OCI-LY7 (cell line): Measurements from ENCODE around the gene MYL11. TPM values are rescaled to one million over a fixed set of nuclear protein-coding genes. Genes with fewer than 3 reads are reported as not detected.

ENCODE experiments used
- BruUV-seq: library from RNA; stranded (reverse); fragments of 400-500 nt; replicated peaks from 2 replicates; lab custom pipeline; 2021; lab: Mats Ljungman, UMichigan
- CTCF ChIA-PET: fragments of 300-600 bp; sonication (Branson Sonifier 250); formaldehyde crosslinking; loops from one replicate; lab custom pipeline; 2022; ENCODE audit warnings: antibody characterized with exemption; ENCODE audit not compliant: unreplicated experiment; lab: Charles Lee
- POLR2A ChIA-PET: fragments of 300-600 bp; sonication (Branson Sonifier 250); formaldehyde crosslinking; loops from one replicate; lab custom pipeline; 2022; ENCODE audit warnings: antibody characterized with exemption; lab: Charles Lee
- DNase-seq: peaks from one replicate; pipeline ENCODE4 v3.0.0-alpha.2; 2015; ENCODE audit warnings: low spot score
- H2AFZ ChIP-seq: fragments of 200-600 bp; sonication (generic), shearing (Covaris generic); 2 replicates; pipeline ENCODE4 v1.6.1; 2014; ENCODE audit warnings: mild to moderate bottlenecking, antibody characterized with exemption, low read length, moderate library complexity
- H3K27ac ChIP-seq: fragments of 200-600 bp; sonication (generic); 2 replicates; pipeline ENCODE4 v1.5.1; 2014; ENCODE audit warnings: mixed run types, low read depth, mild to moderate bottlenecking, moderate library complexity, low read length, inconsistent platforms; ENCODE audit not compliant: poor library complexity, severe bottlenecking
- H3K36me3 ChIP-seq: fragments of 200-600 bp; sonication (generic); 2 replicates; pipeline ENCODE4 v1.6.1; 2014; ENCODE audit warnings: mild to moderate bottlenecking, antibody characterized with exemption, low read length, moderate library complexity, mixed read lengths; ENCODE audit not compliant: insufficient read depth
- H3K4me1 ChIP-seq: fragments of 200-600 bp; sonication (generic); 2 replicates; pipeline ENCODE4 v1.5.1; 2014; ENCODE audit warnings: mild to moderate bottlenecking, low read length; ENCODE audit not compliant: insufficient read depth, poor library complexity, severe bottlenecking
- H3K4me2 ChIP-seq: fragments of 200-600 bp; sonication (generic); 2 replicates; pipeline ENCODE4 v1.6.1; 2014; ENCODE audit warnings: mild to moderate bottlenecking, low read length
- H3K4me3 ChIP-seq: fragments of 200-600 bp; sonication (generic); 2 replicates; pipeline ENCODE4 v1.5.1; 2014; ENCODE audit warnings: mild to moderate bottlenecking, low read depth, low read length; ENCODE audit not compliant: poor library complexity, severe bottlenecking
- H3K79me2 ChIP-seq: fragments of 200-600 bp; sonication (generic); 2 replicates; pipeline ENCODE4 v1.6.1; 2016; ENCODE audit warnings: low read depth, mild to moderate bottlenecking, low read length, moderate library complexity, mixed read lengths; ENCODE audit not compliant: insufficient read depth
- H3K9me2 ChIP-seq: fragments of 200-600 bp; sonication (generic); 2 replicates; pipeline ENCODE4 v1.6.1; 2016; ENCODE audit warnings: mild to moderate bottlenecking, low read length, mixed read lengths; ENCODE audit not compliant: insufficient read depth
- H3K9me3 ChIP-seq: fragments of 200-600 bp; sonication (generic); 2 replicates; pipeline ENCODE4 v1.6.1; 2014; ENCODE audit warnings: mild to moderate bottlenecking, mixed run types, low read length, mixed read lengths
- H4K20me1 ChIP-seq: fragments of 200-600 bp; sonication (generic); 2 replicates; pipeline ENCODE4 v1.6.1; 2014; ENCODE audit warnings: mild to moderate bottlenecking, antibody characterized with exemption, low read length, moderate library complexity, mixed read lengths; ENCODE audit not compliant: insufficient read depth
- EZH2phosphoT487 ChIP-seq: fragments of 200-600 bp; sonication (generic); IDR thresholded peaks from 2 replicates; pipeline ENCODE4 v1.6.1; 2018; ENCODE audit warnings: low read depth, borderline replicate concordance, mild to moderate bottlenecking, mixed run types, antibody characterized with exemption, low read length, moderate library complexity, mixed read lengths
- intact Hi-C: fragments of 100-400 bp; cut with micrococcal nuclease; formaldehyde crosslinking; loops from one replicate; pipeline ENCODE4 v1.10.0; 2022; ENCODE audit not compliant: unreplicated experiment
- small RNA-seq: library from RNA; depleted of rRNA; stranded (forward); fragments of <200 nt; gene quantifications from one replicate; pipeline ENCODE3, GENCODE V24; 2014
- total RNA-seq, 2 experiments: library from RNA; depleted of rRNA in 1 of 2; stranded (reverse); fragments of >200 nt in 1 of 2; shearing (Covaris generic) in 1 of 2; gene quantifications; 2 replicates each; pipeline ENCODE4 v1.2.3, GENCODE V29; 2014 to 2022
- TF ChIP-seq, protein P1 (sequence below): fragments of 200-600 bp; sonication (generic); conservative IDR thresholded peaks from 2 replicates; pipeline ENCODE4 v1.5.1; 2014; ENCODE audit warnings: mild to moderate bottlenecking, antibody characterized with exemption, low read length, moderate library complexity, mixed read lengths

Gene MYL11
- total RNA-seq, 2 experiments from 2014 or later, result 3.2 to 3.9 TPM

GRCh38 chr16:30418350-30419181 lies 44.0 kb downstream of the MYL11 start:
- BruUV-seq, result no TSS peak
- Histone ChIP-seq H4K20me1 (no peaks in the 10 kb centered on the region), H3K27ac (peak overlapping the region; percentile 54), H3K79me2 (no peaks in the 10 kb centered on the region), H3K4me3 (peak overlapping the region; percentile 62), H3K9me2 (no peaks in the 10 kb centered on the region), H2AFZ (peak overlapping the region; percentile 16), H3K4me1 (peaks cover 20% of the 10 kb centered on the region), H3K36me3 (peaks cover 71% of the 10 kb centered on the region), H3K4me2 (peak overlapping the region; percentile 72), H3K9me3 (no peaks in the 10 kb centered on the region)
- TF ChIP-seq, protein P1, sequence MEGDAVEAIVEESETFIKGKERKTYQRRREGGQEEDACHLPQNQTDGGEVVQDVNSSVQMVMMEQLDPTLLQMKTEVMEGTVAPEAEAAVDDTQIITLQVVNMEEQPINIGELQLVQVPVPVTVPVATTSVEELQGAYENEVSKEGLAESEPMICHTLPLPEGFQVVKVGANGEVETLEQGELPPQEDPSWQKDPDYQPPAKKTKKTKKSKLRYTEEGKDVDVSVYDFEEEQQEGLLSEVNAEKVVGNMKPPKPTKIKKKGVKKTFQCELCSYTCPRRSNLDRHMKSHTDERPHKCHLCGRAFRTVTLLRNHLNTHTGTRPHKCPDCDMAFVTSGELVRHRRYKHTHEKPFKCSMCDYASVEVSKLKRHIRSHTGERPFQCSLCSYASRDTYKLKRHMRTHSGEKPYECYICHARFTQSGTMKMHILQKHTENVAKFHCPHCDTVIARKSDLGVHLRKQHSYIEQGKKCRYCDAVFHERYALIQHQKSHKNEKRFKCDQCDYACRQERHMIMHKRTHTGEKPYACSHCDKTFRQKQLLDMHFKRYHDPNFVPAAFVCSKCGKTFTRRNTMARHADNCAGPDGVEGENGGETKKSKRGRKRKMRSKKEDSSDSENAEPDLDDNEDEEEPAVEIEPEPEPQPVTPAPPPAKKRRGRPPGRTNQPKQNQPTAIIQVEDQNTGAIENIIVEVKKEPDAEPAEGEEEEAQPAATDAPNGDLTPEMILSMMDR, result peak; percentile 54; the same call in 1 of the 2 replicates
- no peak for TF ChIP-seq EZH2phosphoT487
- DNase-seq, result no peak
- ChIA-PET POLR2A (interaction anchor here (0.6 to 2.0 kb wide), 8 partner anchors 8 to 200 kb away, joined by 3 to 8 read pairs (median 4); partner anchors contain the start of genes DCTPP1, TBC1D10B, ZNF48 and ZNF771), CTCF (interaction anchor here (0.6 to 1.1 kb wide), 5 partner anchors 9 to 283 kb away, joined by 3 to 5 read pairs (median 3); partner anchors contain the start of gene DCTPP1)
- intact Hi-C loops, result no loop called here

- CTCF ChIA-PET, result no interaction called here
These were observed 46.4 kb downstream of the MYL11 start for GRCh38 chr16:30421010-30421409.

More at GRCh38 chr16:30421010-30421409, 46.4 kb downstream of the MYL11 start:
- no peaks in the 10 kb centered on the region for H4K20me1 ChIP-seq
- POLR2A ChIA-PET, result no interaction called here
- H3K79me2 ChIP-seq, result peaks cover 4% of the 10 kb centered on the region
- intact Hi-C loops, result no loop called here
- no peak overlapping the region for H2AFZ ChIP-seq
- H3K9me3 ChIP-seq, result no peaks in the 10 kb centered on the region
- peaks cover 20% of the 10 kb centered on the region for H3K4me1 ChIP-seq
- H3K27ac ChIP-seq, result no peak overlapping the region
- H3K9me2 ChIP-seq, result no peaks in the 10 kb centered on the region
- no TSS peak for BruUV-seq
- DNase-seq, result no peak
- TF ChIP-seq, protein P1, result no peak
- no peak for TF ChIP-seq EZH2phosphoT487
- no peak overlapping the region for H3K4me2 ChIP-seq
- no peak overlapping the region for H3K4me3 ChIP-seq
- peaks cover 75% of the 10 kb centered on the region for H3K36me3 ChIP-seq

Small RNAs within 50 kb of the gene (small RNA-seq; reads per million reads assigned to genes)
- gene RF00406, result 3.2 reads per million, percentile 86 among the genes with 10 or more reads in this experiment

Other genes with a start within 250 kb of the MYL11 start
- gene CORO1A, start 191.2 kb upstream of the MYL11 start, total RNA-seq (2014; rRNA removed; shearing (Covaris generic)), result 351 and 394 TPM in 2 replicates
- 524 and 567 TPM in 2 replicates for gene CORO1A, start 191.2 kb upstream of the MYL11 start, total RNA-seq (2022)
- gene BOLA2B, start 181.1 kb upstream of the MYL11 start, total RNA-seq (2014; rRNA removed; shearing (Covaris generic)), result 73.1 and 119 TPM in 2 replicates
- 169 and 179 TPM in 2 replicates for gene BOLA2B, start 181.1 kb upstream of the MYL11 start, total RNA-seq (2022)
- 83.7 and 84.1 TPM in 2 replicates for gene SLX1A, start 180.9 kb upstream of the MYL11 start, total RNA-seq (2014; rRNA removed; shearing (Covaris generic))
- gene SLX1A, start 180.9 kb upstream of the MYL11 start, total RNA-seq (2022), result 55.7 and 81.9 TPM in 2 replicates
- gene SULT1A3, start 175.5 kb upstream of the MYL11 start, total RNA-seq (2014; rRNA removed; shearing (Covaris generic)), result 3.8 and 7.9 TPM in 2 replicates
- gene SULT1A3, start 175.5 kb upstream of the MYL11 start, total RNA-seq (2022), result 30.1 and 31.7 TPM in 2 replicates
- gene NPIPB13, start 126.3 kb upstream of the MYL11 start, total RNA-seq (2014; rRNA removed; shearing (Covaris generic)), result 2.9 and 10.2 TPM in 2 replicates
- 50.5 and 51.4 TPM in 2 replicates for gene NPIPB13, start 126.3 kb upstream of the MYL11 start, total RNA-seq (2022)
- gene CD2BP2, start 19.5 kb upstream of the MYL11 start, total RNA-seq (2014; rRNA removed; shearing (Covaris generic)), result 69.2 and 94.7 TPM in 2 replicates
- 87.8 and 111 TPM in 2 replicates for gene CD2BP2, start 19.5 kb upstream of the MYL11 start, total RNA-seq (2022)
- gene TBC1D10B, start 4.3 kb upstream of the MYL11 start, total RNA-seq (2014; rRNA removed; shearing (Covaris generic)), result 38.6 and 44.9 TPM in 2 replicates
- gene TBC1D10B, start 4.3 kb upstream of the MYL11 start, total RNA-seq (2022), result 74.8 and 78.6 TPM in 2 replicates
- gene SEPTIN1, start 7.8 kb downstream of the MYL11 start, total RNA-seq (2014; rRNA removed; shearing (Covaris generic)), result 126 and 133 TPM in 2 replicates
- 171 and 181 TPM in 2 replicates for gene SEPTIN1, start 7.8 kb downstream of the MYL11 start, total RNA-seq (2022)
- gene ZNF48, start 20.6 kb downstream of the MYL11 start, total RNA-seq (2014; rRNA removed; shearing (Covaris generic)), result 15.7 and 18.8 TPM in 2 replicates
- gene ZNF48, start 20.6 kb downstream of the MYL11 start, total RNA-seq (2022), result 16.4 and 17.3 TPM in 2 replicates
- gene ZNF771, start 32.8 kb downstream of the MYL11 start, total RNA-seq (2014; rRNA removed; shearing (Covaris generic)), result 6.4 and 11.3 TPM in 2 replicates
- gene ZNF771, start 32.8 kb downstream of the MYL11 start, total RNA-seq (2022), result 9.2 and 10.8 TPM in 2 replicates
- 90.2 and 92.5 TPM in 2 replicates for gene DCTPP1, start 55.2 kb downstream of the MYL11 start, total RNA-seq (2014; rRNA removed; shearing (Covaris generic))
- gene DCTPP1, start 55.2 kb downstream of the MYL11 start, total RNA-seq (2022), result 80.0 and 93.8 TPM in 2 replicates
- 14.4 and 15.3 TPM in 2 replicates for gene SEPHS2, start 71.1 kb downstream of the MYL11 start, total RNA-seq (2014; rRNA removed; shearing (Covaris generic))
- gene SEPHS2, start 71.1 kb downstream of the MYL11 start, total RNA-seq (2022), result 59.6 and 64.2 TPM in 2 replicates
- 30.7 and 40.2 TPM in 2 replicates for gene ITGAL, start 97.9 kb downstream of the MYL11 start, total RNA-seq (2014; rRNA removed; shearing (Covaris generic))
- 125 and 140 TPM in 2 replicates for gene ITGAL, start 97.9 kb downstream of the MYL11 start, total RNA-seq (2022)
- gene ZNF768, start 151.8 kb downstream of the MYL11 start, total RNA-seq (2014; rRNA removed; shearing (Covaris generic)), result 43.4 and 63.7 TPM in 2 replicates
- 38.3 and 42.9 TPM in 2 replicates for gene ZNF768, start 151.8 kb downstream of the MYL11 start, total RNA-seq (2022)
- gene ZNF747, start 160.1 kb downstream of the MYL11 start, total RNA-seq (2014; rRNA removed; shearing (Covaris generic)), result 15.7 and 22.2 TPM in 2 replicates
- gene ZNF747, start 160.1 kb downstream of the MYL11 start, total RNA-seq (2022), result 17.2 and 20.8 TPM in 2 replicates
- gene ZNF764, start 183.6 kb downstream of the MYL11 start, total RNA-seq (2014; rRNA removed; shearing (Covaris generic)), result 10.5 and 14.6 TPM in 2 replicates
- 12.8 and 13.8 TPM in 2 replicates for gene ZNF764, start 183.6 kb downstream of the MYL11 start, total RNA-seq (2022)
- gene ZNF688, start 196.9 kb downstream of the MYL11 start, total RNA-seq (2014; rRNA removed; shearing (Covaris generic)), result 17.5 and 19.8 TPM in 2 replicates
- gene ZNF688, start 196.9 kb downstream of the MYL11 start, total RNA-seq (2022), result 15.0 and 15.3 TPM in 2 replicates
- gene ZNF785, start 210.9 kb downstream of the MYL11 start, total RNA-seq (2014; rRNA removed; shearing (Covaris generic)), result 6.8 and 9.3 TPM in 2 replicates
- 4.1 and 4.6 TPM in 2 replicates for gene ZNF785, start 210.9 kb downstream of the MYL11 start, total RNA-seq (2022)
- gene ZNF689, start 235.6 kb downstream of the MYL11 start, total RNA-seq (2014; rRNA removed; shearing (Covaris generic)), result 13.1 and 15.0 TPM in 2 replicates
- gene ZNF689, start 235.6 kb downstream of the MYL11 start, total RNA-seq (2022), result 15.5 and 16.7 TPM in 2 replicates